ENCODE results near the gene CLCNKB.
A peak's percentile ranks its signal among the peaks of the same experiment; 100 is the strongest.
"Not testable (repeated sequence)": the region's sequence is repeated elsewhere in the genome, so short reads cannot be mapped to it uniquely, and the experiment has no call there.

Gene CLCNKB

GRCh38 chr1:16043521-16043920 is at the start of gene CLCNKB:
Gene CLCNKB, plus strand, starts transcription at chr1:16043782. Its CDS starts 711 bp downstream, at chr1:16044493.
- DNase-seq, result peak; percentile 42

DNA sequence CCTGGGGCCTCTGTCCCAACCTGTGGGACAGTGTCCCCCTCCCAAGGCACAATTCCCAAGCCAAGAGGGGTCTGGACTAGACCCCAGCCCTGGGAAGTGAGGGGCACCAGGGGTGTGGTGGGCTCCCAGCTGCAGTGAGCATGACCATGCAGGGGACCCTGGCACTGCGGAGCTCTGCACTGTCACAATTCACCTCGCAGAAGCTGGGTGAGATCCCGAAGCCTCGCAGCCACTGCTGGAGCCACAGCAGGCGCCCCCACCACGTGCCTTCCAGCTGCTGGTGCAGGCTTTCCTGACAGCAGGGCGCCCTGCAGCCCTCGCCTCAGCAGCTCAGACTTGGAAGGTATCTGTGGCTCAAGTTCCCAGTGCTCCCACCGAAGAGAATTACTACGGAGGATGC is 49.5 kb upstream of the CLCNKB start:
- no peak for DNase-seq

DNA sequence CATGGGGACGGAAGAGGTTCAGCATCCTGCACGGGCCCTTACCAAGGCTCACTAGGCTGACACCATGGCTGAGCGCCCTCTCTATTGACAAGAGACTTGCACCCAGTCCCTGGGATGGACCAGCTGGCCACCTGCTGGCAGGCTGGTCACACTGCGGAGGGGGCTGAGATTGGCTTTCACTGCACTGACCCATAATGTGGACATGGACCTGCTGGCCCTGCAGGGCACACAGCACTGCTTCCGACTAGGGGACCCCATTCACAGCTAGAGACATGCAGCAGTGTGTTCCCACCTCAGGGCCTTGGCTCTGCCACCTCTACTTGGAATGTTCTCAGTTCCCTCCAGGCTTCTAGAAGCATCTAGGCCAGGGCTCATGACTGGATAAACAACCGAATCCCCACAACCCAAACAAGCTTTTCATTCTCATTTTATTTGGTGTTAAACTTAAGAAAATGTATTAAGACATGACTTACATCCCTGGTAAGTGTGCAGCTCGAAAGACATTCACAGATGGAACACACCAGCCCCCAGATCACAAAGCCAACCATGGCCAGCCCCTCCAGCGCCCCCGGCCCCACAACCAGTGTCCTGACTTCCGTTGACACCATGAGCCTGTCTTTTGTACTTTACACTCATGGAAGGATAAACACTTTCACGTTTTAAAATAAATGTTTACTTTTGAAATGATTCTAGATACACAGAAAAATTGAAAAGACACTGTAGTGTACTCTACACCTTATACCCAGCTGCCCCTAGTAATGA is 48.8 kb upstream of the CLCNKB start:
- peak; percentile 2 for DNase-seq

- DNase-seq, result no peak
Measured at GRCh38 chr1:15997076-15997585, 46.5 kb upstream of the CLCNKB start.

- no peak for DNase-seq
Measured at GRCh38 chr1:15997637-15998280, 45.8 kb upstream of the CLCNKB start.

GRCh38 chr1:15998929-15999328 is 44.7 kb upstream of the CLCNKB start:
- DNase-seq, result no peak

DNA sequence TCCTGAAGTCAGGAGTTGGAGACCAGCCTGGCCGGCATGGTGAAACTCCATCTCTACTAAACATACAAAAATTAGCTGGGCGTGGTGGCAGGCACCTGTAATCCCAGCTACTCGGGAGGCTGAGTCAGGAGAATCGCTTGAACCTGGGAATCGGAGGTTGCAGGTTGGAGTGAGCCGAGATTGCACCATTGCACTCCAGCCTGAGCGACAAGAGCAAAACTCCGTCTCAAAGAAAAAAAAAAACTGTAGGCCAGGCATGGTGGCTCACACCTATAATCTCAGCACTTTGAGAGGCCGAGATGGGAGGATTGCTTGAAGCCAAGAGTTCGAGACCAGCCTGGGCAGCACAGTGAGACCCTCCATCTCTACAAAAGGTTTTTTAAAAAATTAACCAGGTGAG is 42.3 kb upstream of the CLCNKB start:
- not testable (repeated sequence) for DNase-seq

DNA sequence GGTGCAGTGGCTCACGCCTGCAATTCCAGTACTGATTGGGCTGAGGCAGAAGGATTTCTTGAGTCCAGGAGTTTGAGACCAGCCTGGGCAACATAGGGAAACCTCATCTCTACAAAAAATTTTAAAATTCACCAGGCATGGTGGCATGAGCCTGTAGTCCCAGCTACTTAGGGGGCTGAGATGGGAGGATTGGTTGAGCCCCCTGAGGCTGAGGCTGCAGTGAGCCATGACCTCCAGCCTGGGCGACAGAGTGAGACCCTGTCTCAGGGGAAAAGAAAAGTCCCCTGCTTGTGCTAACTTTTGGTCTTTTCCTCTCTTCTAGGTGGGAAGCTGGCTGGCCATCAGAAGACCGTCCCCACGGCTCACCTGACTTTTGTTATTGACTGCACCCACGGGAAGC is 38.0 kb upstream of the CLCNKB start:
- DNase-seq, result no peak

DNA sequence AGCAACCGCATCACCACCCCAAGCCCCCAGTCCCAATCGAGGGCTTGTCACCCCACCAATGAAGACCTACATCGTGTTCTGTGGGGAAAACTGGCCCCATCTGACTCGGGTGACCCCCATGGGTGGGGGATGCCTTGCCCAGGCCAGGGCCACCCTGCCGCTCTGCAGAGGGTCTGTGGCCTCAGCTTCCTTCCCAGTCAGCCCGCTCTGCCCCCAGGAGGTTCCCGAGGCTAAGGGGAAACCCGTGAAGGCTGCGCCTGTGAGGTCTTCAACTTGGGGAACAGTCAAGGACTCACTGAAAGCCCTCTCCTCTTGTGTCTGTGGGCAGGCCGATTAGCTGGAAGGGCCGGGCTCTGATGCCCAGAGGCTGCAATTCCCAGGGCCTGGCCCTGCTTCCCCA is 37.6 kb upstream of the CLCNKB start:
- DNase-seq, result no peak

DNA sequence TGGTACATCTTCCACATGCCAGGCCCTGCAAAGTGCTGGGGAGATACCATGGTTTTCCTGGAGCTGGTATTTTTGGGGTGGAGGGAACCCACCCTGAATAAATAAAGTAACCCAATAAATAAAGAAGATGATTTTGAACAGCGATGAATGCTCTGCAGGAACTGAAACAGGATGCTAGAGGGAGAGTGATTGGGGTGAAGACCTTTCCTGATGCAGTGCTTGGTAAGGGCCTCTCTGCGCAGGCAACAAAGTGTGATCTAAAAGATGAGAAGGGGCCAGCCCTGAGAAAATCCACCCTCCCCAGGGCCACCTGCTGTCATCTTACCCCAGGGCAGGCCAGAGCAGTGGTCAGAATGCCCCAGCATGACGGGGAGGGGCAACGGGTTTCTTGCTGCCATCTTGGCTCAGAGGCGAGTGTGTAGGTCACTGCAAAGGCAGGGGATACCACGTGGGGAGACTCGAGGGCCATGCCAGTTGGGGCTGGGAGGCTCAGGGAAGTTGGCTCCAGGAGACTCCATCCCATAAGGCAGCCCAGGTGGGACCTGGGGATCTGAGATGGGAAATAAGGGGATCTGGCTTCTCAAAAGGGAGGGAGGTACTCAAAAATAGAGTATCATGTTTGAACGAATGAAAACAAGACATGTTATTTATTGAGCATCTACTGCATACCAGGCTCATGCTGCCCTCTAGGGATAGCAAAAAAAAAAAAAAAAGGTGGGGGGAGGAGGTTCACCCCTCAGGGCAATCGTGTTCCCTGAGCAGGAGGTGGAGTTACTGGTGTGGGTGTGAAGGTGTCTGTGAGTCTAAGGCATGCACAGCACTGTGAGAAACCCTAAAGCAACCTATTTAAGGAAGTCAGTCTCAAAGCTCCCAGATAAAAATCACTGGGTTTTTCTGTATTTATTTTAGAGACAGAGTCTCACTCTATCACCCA is 36.8 kb upstream of the CLCNKB start:
- DNase-seq, result no peak

DNA sequence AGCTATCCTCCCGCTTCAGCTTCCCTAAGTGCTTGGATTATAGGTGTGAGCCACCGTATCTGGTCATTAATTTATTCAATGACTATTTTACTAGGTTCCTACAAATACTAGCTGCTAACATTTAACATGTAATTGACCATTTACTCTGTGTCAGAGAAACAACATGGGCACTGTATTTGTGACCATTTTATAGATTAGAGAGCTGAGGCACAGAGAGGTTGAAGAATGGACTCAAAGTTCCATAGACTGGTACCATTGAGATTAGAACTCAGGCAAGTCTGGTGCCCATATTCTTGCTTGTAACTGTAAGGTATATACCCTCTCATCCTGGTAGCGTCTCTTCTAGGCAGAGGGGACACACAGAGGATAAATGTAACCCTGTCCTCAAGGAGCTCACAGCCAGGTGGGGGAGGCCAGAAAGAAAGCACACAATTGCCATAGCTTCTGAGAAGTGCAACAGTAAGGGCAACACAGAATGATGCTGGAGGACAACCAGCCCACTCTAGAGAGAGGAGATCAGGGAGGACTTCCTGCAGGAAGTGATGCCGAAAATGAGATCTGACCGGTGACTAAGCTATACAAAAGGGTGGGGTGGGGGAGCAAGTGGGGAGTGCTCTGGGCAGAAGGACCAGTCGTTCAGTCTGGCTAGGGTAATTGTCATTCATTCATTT is 35.8 kb upstream of the CLCNKB start:
- DNase-seq, result no peak

- peak; percentile 60 for DNase-seq
Measured at GRCh38 chr1:16009030-16009460, 34.5 kb upstream of the CLCNKB start.

DNA sequence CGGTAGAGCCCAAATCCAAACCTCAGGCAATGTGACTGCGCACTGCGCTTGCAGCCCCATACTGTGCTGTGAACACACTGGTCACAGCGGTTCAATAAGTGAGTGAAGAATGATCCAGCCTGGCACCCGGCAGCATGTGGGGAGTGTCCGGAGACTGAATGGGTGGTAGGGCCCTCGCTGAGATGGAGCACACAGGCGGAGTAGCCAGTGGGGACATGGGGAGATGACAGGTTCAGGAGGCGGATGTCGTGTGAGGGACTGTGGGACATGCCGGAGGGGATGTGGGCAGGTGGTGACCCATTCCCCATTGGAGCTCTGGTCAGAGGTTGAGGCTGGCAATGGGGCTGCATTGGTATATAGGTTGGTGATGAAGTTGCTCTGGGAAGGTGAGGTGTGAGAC is 33.9 kb upstream of the CLCNKB start:
- no peak for DNase-seq

DNA sequence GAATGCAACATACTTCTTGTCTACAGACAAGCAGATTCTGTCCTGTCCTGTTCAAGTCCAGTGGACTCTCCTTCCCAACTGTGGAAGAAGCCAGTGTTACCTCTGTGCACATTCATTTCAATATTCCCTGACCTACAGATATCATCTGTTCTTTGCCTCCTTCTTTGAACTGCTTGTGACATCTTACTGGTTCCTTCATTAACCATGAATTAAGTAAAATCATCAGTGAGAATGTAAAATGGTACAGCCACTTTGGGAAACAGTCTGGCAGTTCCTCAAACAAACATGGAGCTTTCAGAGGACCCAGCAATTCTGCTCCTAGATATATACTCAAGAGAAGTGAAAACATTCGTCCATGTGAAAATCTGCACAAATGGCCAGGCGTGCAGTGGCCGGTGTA is 32.7 kb upstream of the CLCNKB start:
- no peak for DNase-seq

DNA sequence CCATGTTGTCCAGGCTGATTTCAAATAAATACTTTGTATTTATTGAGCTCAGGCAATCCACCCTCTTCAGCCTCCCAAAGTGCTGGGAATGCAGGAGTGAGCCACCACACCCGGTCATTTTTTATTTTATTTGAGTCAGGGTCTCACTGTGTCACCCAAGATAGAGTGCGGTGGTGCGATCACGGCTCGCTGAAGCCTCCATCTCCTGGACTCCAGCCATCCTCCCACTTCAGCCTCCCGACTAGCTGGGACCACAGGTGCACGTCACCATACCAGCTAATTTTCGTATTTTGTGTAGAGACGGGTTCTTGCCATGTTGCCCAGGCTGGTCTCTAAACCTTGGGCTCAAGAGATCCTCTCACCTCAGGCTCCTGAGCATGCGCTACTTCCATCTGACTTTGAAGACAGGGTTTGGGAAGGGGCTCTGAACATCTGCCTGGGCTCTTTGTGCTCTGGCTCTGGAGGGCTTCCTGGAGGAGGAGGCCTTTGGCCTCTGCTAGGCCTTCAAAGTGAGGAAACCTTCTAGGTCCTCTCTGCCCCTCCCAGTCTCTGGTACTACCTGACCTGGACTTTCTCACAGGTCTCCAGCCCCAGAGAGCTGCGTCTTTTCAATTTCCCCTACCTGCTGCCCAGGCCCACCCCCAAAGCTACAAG is 31.5 kb upstream of the CLCNKB start:
- no peak for DNase-seq

DNA sequence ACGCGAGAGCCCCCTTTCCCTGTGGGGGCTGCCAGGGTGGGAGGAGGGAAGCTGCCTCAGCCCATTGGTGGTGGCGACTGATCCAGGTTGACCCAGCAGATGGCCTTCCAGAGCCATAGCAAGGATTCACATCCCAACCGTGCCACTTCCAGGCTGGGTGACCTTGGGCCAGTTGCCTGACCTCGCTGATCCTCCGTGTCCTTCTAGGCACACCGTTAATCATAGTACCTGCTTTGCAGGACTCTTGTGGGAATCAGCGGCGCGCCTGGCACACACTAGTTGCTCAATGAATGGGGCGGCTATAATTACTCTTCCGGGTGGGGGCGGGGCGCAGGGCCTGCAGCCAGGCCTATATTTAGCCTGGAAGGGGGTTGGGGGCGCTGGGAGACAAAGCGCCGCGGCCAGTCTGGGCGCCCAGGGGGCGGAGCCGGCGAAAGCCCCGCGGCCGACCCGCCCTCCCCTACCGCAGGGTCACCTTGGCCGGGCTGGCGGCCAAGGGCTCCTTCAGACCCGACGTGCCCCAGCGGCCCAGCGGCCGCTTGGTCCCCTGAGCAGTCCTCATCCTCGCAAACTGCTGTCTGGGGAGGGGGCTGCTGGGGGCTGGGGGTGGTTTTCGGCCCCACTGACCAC is 30.9 kb upstream of the CLCNKB start:
- DNase-seq, result peak; percentile 67

DNA sequence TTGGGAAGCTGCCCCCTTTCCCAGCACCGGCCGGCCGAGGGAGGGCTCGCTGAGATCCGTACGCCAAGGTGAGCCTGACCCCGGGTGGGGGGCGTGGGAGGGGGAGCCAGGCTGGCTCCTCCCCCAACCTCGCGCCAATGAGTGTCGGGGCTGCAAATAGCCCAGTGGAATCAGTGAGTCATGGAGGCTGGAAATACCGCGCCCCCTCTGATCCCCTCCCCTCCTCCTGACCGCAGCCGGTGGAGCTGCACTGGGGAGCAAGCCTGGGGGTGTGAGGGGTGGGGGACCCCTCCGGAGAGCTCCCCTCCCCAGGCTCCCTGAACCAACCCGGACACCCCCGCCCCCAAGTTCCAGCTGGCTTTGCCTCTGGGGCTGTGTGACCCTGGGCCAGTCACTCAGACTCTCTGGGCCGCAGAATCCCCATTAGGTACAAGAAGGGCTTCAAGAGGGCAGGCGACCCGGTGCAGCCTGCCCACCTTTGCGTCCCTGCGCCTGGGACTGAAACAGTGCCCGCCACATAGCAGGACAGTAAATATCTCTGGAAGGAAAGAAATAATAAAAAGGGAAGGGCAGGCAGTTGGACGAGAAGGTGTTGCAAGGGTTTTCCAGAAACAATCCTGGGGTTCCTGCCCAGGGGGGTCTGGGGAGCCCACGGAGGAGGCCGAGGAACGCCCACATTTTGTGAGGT is 30.2 kb upstream of the CLCNKB start:
- peak; percentile 34 for DNase-seq

GRCh38 chr1:16013908-16014258 is 29.7 kb upstream of the CLCNKB start:
- DNase-seq, result no peak

GRCh38 chr1:16014509-16015482 is 28.8 kb upstream of the CLCNKB start:
- DNase-seq, result no peak

- DNase-seq, result no peak
Measured at GRCh38 chr1:16015491-16015890, 28.1 kb upstream of the CLCNKB start.

Measured in NCI-H146 (cell line).